Small intestine (tissue), 16 donors: ENCODE results near the gene SLC17A8. TPM values are rescaled to one million over a fixed set of nuclear protein-coding genes. Genes with fewer than 3 reads are reported as not detected.
A peak's percentile ranks its signal among the peaks of the same experiment; 100 is the strongest.
"Not testable (repeated sequence)": the region's sequence is repeated elsewhere in the genome, so short reads cannot be mapped to it uniquely, and the experiment has no call there.

Experiments
- DNase-seq, 2 donors: peaks; one replicate each; pipeline versions ENCODE4 v3.0.0 to v3.0.0-alpha.2; 2013
- FAIRE-seq: peaks from 2 replicates; lab custom pipeline; 2012; peaks lifted over from hg19 to GRCh38; lab: Jason Lieb, UNC
- H3K27ac ChIP-seq, 3 donors: one replicate each; pipeline ENCODE4 v1.5.1; 2013; ENCODE audit warnings: low read length in 2 of 3, mild to moderate bottlenecking in 2 of 3, control low read depth in 1 of 3, inconsistent platforms in 1 of 3, low read depth in 1 of 3, moderate library complexity in 1 of 3
- H3K27me3 ChIP-seq, 3 donors: one replicate each; pipeline ENCODE4 v1.6.1; 2013; ENCODE audit warnings: low read length in 3 of 3, inconsistent platforms in 1 of 3; ENCODE audit not compliant: control insufficient read depth in 3 of 3, insufficient read depth in 3 of 3
- H3K36me3 ChIP-seq, 3 donors: one replicate each; pipeline ENCODE4 v1.6.1; 2013; ENCODE audit warnings: low read length in 3 of 3, inconsistent platforms in 1 of 3, low read depth in 1 of 3, mild to moderate bottlenecking in 1 of 3, moderate library complexity in 1 of 3; ENCODE audit not compliant: control insufficient read depth in 3 of 3, insufficient read depth in 2 of 3
- H3K4me1 ChIP-seq, 3 donors: one replicate each; pipeline ENCODE4 v1.6.1; 2013; ENCODE audit warnings: low read length in 2 of 3, inconsistent platforms in 1 of 3, low read depth in 1 of 3, mild to moderate bottlenecking in 1 of 3, moderate library complexity in 1 of 3; ENCODE audit not compliant: control insufficient read depth in 3 of 3, insufficient read depth in 2 of 3
- H3K4me3 ChIP-seq, 3 donors: one replicate each; pipeline ENCODE4 v1.5.1; 2013; ENCODE audit warnings: low read length in 3 of 3, control low read depth in 1 of 3, inconsistent platforms in 1 of 3, low read depth in 1 of 3, mild to moderate bottlenecking in 1 of 3, moderate library complexity in 1 of 3
- H3K9me3 ChIP-seq, 2 donors: one replicate each; pipeline ENCODE4 v1.6.1; 2013; ENCODE audit warnings: low read depth in 1 of 2, low read length in 1 of 2; ENCODE audit not compliant: control insufficient read depth in 2 of 2, insufficient read depth in 1 of 2
- WGBS, 3 donors: extraction: QIAGEN DNeasy Blood & Tissue Kit; methylation state at CpG; one replicate each; pipeline ENCODE4 v1.1.7; 2013; 5-methylcytosine and 5-hydroxymethylcytosine counted together
- long read RNA-seq, 10 donors: transcript quantifications; one replicate each; lab custom pipeline, GENCODE V29; 2026
- polyA plus RNA-seq, 4 donors: library from polyadenylated mRNA; stranded (reverse) in 3 of 4; unstranded in 1 of 4; fragments of 200-250 nt in 3 of 4; fragments of 120-200 nt in 1 of 4; gene quantifications; one replicate each; pipeline versions ENCODE4 v1.2.1 to v1.2.3, GENCODE V29; 2013
- donor health status: healthy with polysubstance abuse.
- donor health status: control.
- donor health status: control.
- donor health status: Bipolar disorder and iron deficiency.
- donor health status: healthy.

Gene SLC17A8
- polyA plus RNA-seq: 1 to 10 TPM in 3 of 4 donors, under 1 TPM in 1; 0.22 to 5.6 (median 1.6) TPM
- long read RNA-seq, donor 1: 0 reads
- long read RNA-seq, donor 2: 0 reads
- long read RNA-seq, donor 3: 0 reads
- long read RNA-seq, donor 4: 0 reads
- long read RNA-seq, donor 5: 0 reads
- long read RNA-seq, donor 6: 0 reads
- long read RNA-seq, donor 7: 0 reads
- long read RNA-seq, donor 8: 0 reads
- long read RNA-seq, donor 9: 0 reads
- long read RNA-seq, donor 10, partial matches to known transcripts: 0 of 1 reads
- long read RNA-seq, donor 10, other reads (novel, unspliced or antisense): 0 of 1 reads

GRCh38 chr12:100356644-100357223, at the start of gene SLC17A8:
Gene SLC17A8, plus strand, starts transcription at chr12:100357074. Its CDS starts 318 bp downstream, at chr12:100357392.
- H3K27ac ChIP-seq: no peak within 1 kb of the TSS
- no peak within 1 kb of the TSS for H3K4me3 ChIP-seq
- H3K27me3 ChIP-seq: no peaks in the 10 kb centered on the region
- no peaks in the 10 kb centered on the region for H3K36me3 ChIP-seq
- FAIRE-seq (no peak), DNase-seq (peak in 1 of 2 donors; percentile 38)
- 11 to 23% (median 20%) methylated on average over 13 of the region's 13 CpGs for WGBS, 3 donors
- H3K4me1 ChIP-seq: no peaks in the 10 kb centered on the region
- H3K9me3 ChIP-seq: no peaks in the 10 kb centered on the region

GRCh38 chr12:100308138-100308537, 48.7 kb upstream of the SLC17A8 start:
- H3K27me3 ChIP-seq, DNase-seq, FAIRE-seq, H3K27ac ChIP-seq, H3K4me1 ChIP-seq, H3K4me3 ChIP-seq: not testable (repeated sequence)
- peaks cover 0 to 17% of the 10 kb centered on the region in 2 donors for H3K9me3 ChIP-seq
- 96 to 99% (median 97%) methylated on average over 5 of the region's 5 CpGs for WGBS, 3 donors
- peaks cover 9 to 20% (median 12%) of the 10 kb centered on the region in 3 donors for H3K36me3 ChIP-seq

GRCh38 chr12:100311317-100311716, 45.6 kb upstream of the SLC17A8 start:
- H3K9me3 ChIP-seq: no peaks in the 10 kb centered on the region
- H3K27ac ChIP-seq: no peak overlapping the region
- WGBS, 3 donors: 82 to 100% (median 93%) methylated on average over 1 of the region's 1 CpG
- H3K27me3 ChIP-seq: no peaks in the 10 kb centered on the region
- no peak overlapping the region for H3K4me3 ChIP-seq
- FAIRE-seq: no peak
- DNase-seq: no peak
- H3K36me3 ChIP-seq: peaks cover 0 to 12% (median 10%) of the 10 kb centered on the region in 3 donors
- H3K4me1 ChIP-seq: no peaks in the 10 kb centered on the region

GRCh38 chr12:100317371-100317770, 39.5 kb upstream of the SLC17A8 start:
- DNase-seq (no peak), FAIRE-seq (no peak)
- Histone ChIP-seq H3K27me3 (no peaks in the 10 kb centered on the region), H3K4me3 (no peak overlapping the region), H3K36me3 (peaks cover 4 to 30% (median 15%) of the 10 kb centered on the region in 3 donors), H3K9me3 (no peaks in the 10 kb centered on the region), H3K4me1 (no peaks in the 10 kb centered on the region), H3K27ac (no peak overlapping the region)
- 86 to 93% (median 93%) methylated on average over 2 of the region's 2 CpGs for WGBS, 3 donors

- H3K27ac ChIP-seq: no peak overlapping the region
- peaks cover 3 to 25% (median 6%) of the 10 kb centered on the region in 3 donors for H3K36me3 ChIP-seq
- no peaks in the 10 kb centered on the region for H3K27me3 ChIP-seq
- no peaks in the 10 kb centered on the region for H3K4me1 ChIP-seq
- no peaks in the 10 kb centered on the region for H3K9me3 ChIP-seq
- no peak for DNase-seq
- FAIRE-seq: peak; percentile 39
- no peak overlapping the region for H3K4me3 ChIP-seq
Observed at GRCh38 chr12:100324498-100324897, 32.4 kb upstream of the SLC17A8 start.

- no peak overlapping the region for H3K27ac ChIP-seq
- DNase-seq (no peak), FAIRE-seq (no peak)
- no peaks in the 10 kb centered on the region for H3K27me3 ChIP-seq
- H3K4me1 ChIP-seq: no peaks in the 10 kb centered on the region
- H3K36me3 ChIP-seq: peaks cover 2 to 27% (median 9%) of the 10 kb centered on the region in 3 donors
- no peaks in the 10 kb centered on the region for H3K9me3 ChIP-seq
- H3K4me3 ChIP-seq: no peak overlapping the region
Observed at GRCh38 chr12:100326208-100326607, 30.7 kb upstream of the SLC17A8 start.

- FAIRE-seq (no peak), DNase-seq (no peak)
- Histone ChIP-seq H3K4me3 (no peak overlapping the region), H3K9me3 (no peaks in the 10 kb centered on the region), H3K36me3 (peaks cover 6 to 23% (median 9%) of the 10 kb centered on the region in 3 donors), H3K4me1 (peaks cover 0 to 3% (median 0%) of the 10 kb centered on the region in 3 donors), H3K27ac (no peak overlapping the region), H3K27me3 (no peaks in the 10 kb centered on the region)
- WGBS, 3 donors: 91 to 98% (median 97%) methylated on average over 2 of the region's 2 CpGs
Observed at GRCh38 chr12:100329800-100330199, 27.1 kb upstream of the SLC17A8 start.

- Histone ChIP-seq H3K27me3 (no peaks in the 10 kb centered on the region), H3K36me3 (peaks cover 8 to 19% (median 12%) of the 10 kb centered on the region in 3 donors), H3K4me1 (peaks cover 0 to 3% (median 0%) of the 10 kb centered on the region in 3 donors), H3K9me3 (no peaks in the 10 kb centered on the region), H3K4me3 (no peak overlapping the region), H3K27ac (no peak overlapping the region)
- FAIRE-seq (no peak), DNase-seq (peak; percentile 23 to 25)
- WGBS, 3 donors: 24 to 70% (median 35%) methylated on average over 1 of the region's 1 CpG
Observed at GRCh38 chr12:100331871-100332270, 25.0 kb upstream of the SLC17A8 start.
